ENCODE results near the gene PPP1R37.

The PPP1R37 gene

GRCh38 chr19:45156011-45156630, 63.1 kb downstream of the PPP1R37 start:
- no peak for TF ChIP-seq CTCF (IDR thresholded peaks at IDR 0.05; ENCODE audit: low read depth, low read length, poor library complexity, severe bottlenecking)
- no peak for TF ChIP-seq EZH2phosphoT487 (IDR thresholded peaks at IDR 0.05; ENCODE audit: borderline replicate concordance, low read length)
- Histone ChIP-seq H4K20me1 (ENCODE audit: control insufficient read depth, insufficient read depth, low read depth, low read length) (no peaks in the 10 kb centered on the region), H3K4me1 (ENCODE audit: control insufficient read depth, low read length) (peaks cover 9% of the 10 kb centered on the region), H3K4me2 (ENCODE audit: low read length) (no peak overlapping the region), H3K4me3 (ENCODE audit: low read length) (no peak overlapping the region), H3K9me2 (replicated peaks; ENCODE audit: control insufficient read depth, low read length) (no peaks in the 10 kb centered on the region), H3K79me2 (ENCODE audit: control insufficient read depth, low read length) (no peaks in the 10 kb centered on the region), H3K27me3 (ENCODE audit: control insufficient read depth, low read length) (peaks cover 33% of the 10 kb centered on the region), H3K36me3 (ENCODE audit: control insufficient read depth, low read length) (no peaks in the 10 kb centered on the region), H3K27ac (ENCODE audit: low read depth, low read length) (no peak overlapping the region), H3K9me3 (ENCODE audit: control insufficient read depth, insufficient read depth, low read length) (no peaks in the 10 kb centered on the region), H3F3A (ENCODE audit: control insufficient read depth, insufficient read depth) (no peaks in the 10 kb centered on the region)

- no peaks in the 10 kb centered on the region for H3K36me3 ChIP-seq (ENCODE audit: control insufficient read depth, low read length)
- no peak overlapping the region for H3K27ac ChIP-seq (ENCODE audit: low read depth, low read length)
- H3K9me3 ChIP-seq (ENCODE audit: control insufficient read depth, insufficient read depth, low read length) = no peaks in the 10 kb centered on the region
- H4K20me1 ChIP-seq (ENCODE audit: control insufficient read depth, insufficient read depth, low read depth, low read length) = no peaks in the 10 kb centered on the region
- TF ChIP-seq EZH2phosphoT487 (IDR thresholded peaks at IDR 0.05; ENCODE audit: borderline replicate concordance, low read length) (no peak), CTCF (IDR thresholded peaks at IDR 0.05; ENCODE audit: low read depth, low read length, poor library complexity, severe bottlenecking) (no peak)
- H3K27me3 ChIP-seq (ENCODE audit: control insufficient read depth, low read length) = peaks cover 34% of the 10 kb centered on the region
- H3F3A ChIP-seq (ENCODE audit: control insufficient read depth, insufficient read depth) = no peaks in the 10 kb centered on the region
- no peak overlapping the region for H3K4me2 ChIP-seq (ENCODE audit: low read length)
- H3K4me1 ChIP-seq (ENCODE audit: control insufficient read depth, low read length) = peaks cover 9% of the 10 kb centered on the region
- no peak overlapping the region for H3K4me3 ChIP-seq (ENCODE audit: low read length)
- no peaks in the 10 kb centered on the region for H3K9me2 ChIP-seq (replicated peaks; ENCODE audit: control insufficient read depth, low read length)
- H3K79me2 ChIP-seq (ENCODE audit: control insufficient read depth, low read length) = no peaks in the 10 kb centered on the region
Measured at GRCh38 chr19:45156751-45157150, 63.8 kb downstream of the PPP1R37 start.

GRCh38 chr19:45158503-45159209, 65.7 kb downstream of the PPP1R37 start:
- Histone ChIP-seq H3K36me3 (ENCODE audit: control insufficient read depth, low read length) (no peaks in the 10 kb centered on the region), H3K9me3 (ENCODE audit: control insufficient read depth, insufficient read depth, low read length) (no peaks in the 10 kb centered on the region), H3K4me3 (ENCODE audit: low read length) (no peak overlapping the region), H3K4me1 (ENCODE audit: control insufficient read depth, low read length) (peaks cover under 1% of the 10 kb centered on the region; the same call in 1 of the 2 replicates), H4K20me1 (ENCODE audit: control insufficient read depth, insufficient read depth, low read depth, low read length) (no peaks in the 10 kb centered on the region), H3K4me2 (ENCODE audit: low read length) (no peak overlapping the region), H3K27me3 (ENCODE audit: control insufficient read depth, low read length) (peaks cover 23% of the 10 kb centered on the region), H3F3A (ENCODE audit: control insufficient read depth, insufficient read depth) (no peaks in the 10 kb centered on the region), H3K9me2 (replicated peaks; ENCODE audit: control insufficient read depth, low read length) (no peaks in the 10 kb centered on the region), H3K27ac (ENCODE audit: low read depth, low read length) (no peak overlapping the region), H3K79me2 (ENCODE audit: control insufficient read depth, low read length) (no peaks in the 10 kb centered on the region)
- TF ChIP-seq CTCF (IDR thresholded peaks at IDR 0.05; ENCODE audit: low read depth, low read length, poor library complexity, severe bottlenecking) (no peak), EZH2phosphoT487 (IDR thresholded peaks at IDR 0.05; ENCODE audit: borderline replicate concordance, low read length) (no peak)
